Endometrial microvascular endothelial cells (primary cell): ENCODE results near the gene TANC1. TPM values are rescaled to one million over a fixed set of nuclear protein-coding genes. Genes with fewer than 3 reads are reported as not detected.
"Not testable (repeated sequence)": the region's sequence is repeated elsewhere in the genome, so short reads cannot be mapped to it uniquely, and the experiment has no call there.

Experiments used
- in situ Hi-C: cut with HindIII; loops from 2 replicates; pipeline ENCODE4 v1.10.0; 2017; ENCODE audit warnings: low sequenced_read_pairs, low pct_unique_long_range_greater_than_20kb; ENCODE audit errors: inconsistent ontology term
- total RNA-seq: library from RNA; depleted of rRNA; stranded (reverse); fragments of >200 nt; gene quantifications from one replicate; pipeline ENCODE4 v1.2.3, GENCODE V29; 2015; ENCODE audit errors: inconsistent ontology term

TANC1 gene
- total RNA-seq, 1 donor from 2014 or later = 49.7 TPM

GRCh38 chr2:159094173-159094737, 125.8 kb downstream of the TANC1 start:
- in situ Hi-C loops = no loop called here

GRCh38 chr2:159095813-159096212, 127.4 kb downstream of the TANC1 start:
- in situ Hi-C loops = no loop called here

DNA sequence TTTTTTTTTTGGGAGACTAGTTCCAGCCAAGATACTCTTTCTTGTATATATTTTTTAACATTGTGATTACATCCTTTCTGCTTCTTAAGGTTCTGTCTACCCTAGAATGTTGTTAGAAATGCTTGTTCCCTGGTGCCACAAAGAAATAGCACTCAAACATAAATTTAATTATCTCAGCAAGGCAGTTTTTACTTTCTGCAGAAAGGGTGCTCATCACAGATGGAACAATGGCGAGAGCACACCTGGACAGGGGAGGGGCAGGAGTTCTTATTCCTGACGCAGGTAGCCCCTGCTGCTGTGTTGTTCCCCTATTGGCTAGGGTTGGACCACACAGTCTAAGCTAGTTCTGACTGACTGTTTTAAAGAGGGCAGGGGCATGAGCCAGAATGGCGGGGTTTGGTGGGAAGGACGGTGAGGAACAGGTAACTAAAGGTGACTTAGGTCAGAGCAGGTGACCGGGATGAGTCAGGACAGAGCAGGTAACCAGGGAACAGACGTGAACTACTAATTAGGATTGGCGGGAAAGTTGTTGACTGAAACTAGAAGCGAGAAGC, 127.9 kb downstream of the TANC1 start:
- in situ Hi-C loops = not testable (repeated sequence)

DNA sequence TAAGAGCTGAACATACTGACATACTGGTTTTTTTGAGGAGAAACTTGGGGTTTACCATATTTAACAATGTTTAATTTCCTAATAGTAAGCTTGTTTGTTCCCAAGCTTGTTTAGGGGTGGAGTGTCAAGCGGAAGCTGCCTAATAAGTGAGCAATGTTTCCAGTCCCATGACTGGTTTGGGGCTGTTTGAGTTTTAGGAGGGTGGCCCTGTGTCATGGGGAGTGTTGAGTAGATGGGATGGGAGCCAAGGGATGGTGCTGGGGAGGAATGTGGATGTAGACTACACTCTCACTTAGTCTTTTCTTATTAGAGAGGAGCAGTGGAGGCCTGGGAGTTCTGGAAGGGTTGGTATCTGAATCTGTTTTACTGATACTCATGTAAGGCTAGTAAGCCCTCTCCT, 128.5 kb downstream of the TANC1 start:
- in situ Hi-C loops = no loop called here

DNA sequence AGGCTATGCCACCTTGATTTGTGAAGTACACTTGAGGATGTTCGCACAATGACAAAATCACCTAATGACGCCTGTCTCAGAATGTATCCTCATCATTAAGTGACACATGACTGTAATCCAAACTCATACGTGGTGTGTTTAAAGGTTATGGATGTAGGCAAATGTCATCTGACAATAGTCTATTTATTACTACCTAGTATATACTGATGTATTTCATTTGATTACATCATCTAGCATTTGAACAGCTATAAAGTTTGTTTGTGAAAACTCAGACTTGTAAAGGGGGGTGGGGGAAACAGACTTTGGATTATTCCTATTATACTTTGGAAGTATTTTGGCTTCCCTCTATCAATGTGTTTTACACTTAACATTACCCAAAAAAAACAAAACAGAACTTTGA, 129.9 kb downstream of the TANC1 start:
- in situ Hi-C loops = no loop called here

DNA sequence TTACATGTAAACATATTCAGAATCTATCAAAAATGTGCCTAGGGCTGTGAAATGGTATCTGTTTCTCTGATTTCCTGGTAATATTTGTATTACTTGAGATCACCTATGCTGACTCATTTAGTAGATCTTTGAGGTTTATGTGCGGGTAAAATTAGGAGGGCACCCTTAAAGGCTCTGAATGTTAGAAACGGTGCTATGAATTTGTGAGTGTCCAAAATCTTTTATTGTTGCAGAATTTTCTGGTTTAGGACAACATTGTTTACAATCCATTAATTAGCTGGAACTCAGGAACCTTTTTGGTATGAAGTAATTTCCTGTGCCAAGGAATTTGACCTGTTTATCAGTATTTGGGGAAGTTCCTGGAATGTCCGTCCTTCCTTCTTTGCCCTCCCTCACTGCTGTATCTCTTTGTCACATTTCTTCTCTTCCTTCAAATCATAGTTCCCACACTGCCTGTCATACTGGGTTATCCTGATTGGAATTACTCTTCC, 130.5 kb downstream of the TANC1 start:
- in situ Hi-C loops = no loop called here

GRCh38 chr2:159101755-159102489, 133.5 kb downstream of the TANC1 start:
- in situ Hi-C loops = no loop called here

GRCh38 chr2:159103411-159103810, 135.0 kb downstream of the TANC1 start:
- in situ Hi-C loops = no loop called here

DNA sequence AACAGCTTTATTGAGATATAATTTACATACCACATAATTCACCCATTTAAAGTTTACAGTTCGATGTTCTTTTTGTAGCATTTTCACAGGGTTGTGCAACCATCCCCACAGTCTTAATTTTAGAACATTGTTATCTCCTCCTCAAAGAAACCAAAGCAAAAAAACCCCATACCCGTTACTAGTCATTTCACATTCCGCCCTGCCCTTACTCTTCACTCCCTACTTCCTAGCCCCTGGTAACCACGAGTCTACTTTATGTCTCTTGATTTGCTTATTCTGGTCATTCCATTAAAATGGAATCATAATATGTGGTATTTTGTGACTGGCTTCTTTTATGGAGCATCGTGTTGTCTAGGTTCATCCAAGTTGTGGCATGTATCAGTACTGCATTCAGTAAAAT, 137.7 kb downstream of the TANC1 start:
- in situ Hi-C loops = no loop called here

- in situ Hi-C loops = no loop called here
Measured at GRCh38 chr2:159108181-159108893, 139.9 kb downstream of the TANC1 start.

DNA sequence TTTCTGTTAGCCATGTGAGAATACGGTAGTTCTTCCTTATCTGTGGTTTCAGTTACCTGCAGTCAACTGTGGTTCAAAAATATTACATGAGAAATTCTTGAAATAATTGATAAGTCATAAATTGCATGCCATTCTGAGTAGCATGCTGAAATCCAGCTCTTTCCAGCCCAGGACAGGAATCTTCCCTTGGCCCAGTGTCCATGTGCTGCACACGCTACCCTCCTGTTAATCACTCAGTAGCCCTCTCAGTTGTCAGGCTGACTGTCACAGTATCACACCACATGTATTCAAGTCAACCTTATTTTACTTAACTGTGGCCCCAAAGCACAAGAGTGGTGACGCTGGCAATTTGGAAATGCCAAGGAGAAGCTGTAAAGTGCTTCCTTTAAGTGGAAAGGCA, 141.1 kb downstream of the TANC1 start:
- in situ Hi-C loops = no loop called here

GRCh38 chr2:159110784-159111183, 142.3 kb downstream of the TANC1 start:
- in situ Hi-C loops = no loop called here

GRCh38 chr2:159111346-159111927, 143.0 kb downstream of the TANC1 start:
- in situ Hi-C loops = no loop called here

- in situ Hi-C loops = no loop called here
Measured at GRCh38 chr2:159114835-159115234, 146.4 kb downstream of the TANC1 start.

GRCh38 chr2:159116922-159117321, 148.5 kb downstream of the TANC1 start:
- in situ Hi-C loops = no loop called here

DNA sequence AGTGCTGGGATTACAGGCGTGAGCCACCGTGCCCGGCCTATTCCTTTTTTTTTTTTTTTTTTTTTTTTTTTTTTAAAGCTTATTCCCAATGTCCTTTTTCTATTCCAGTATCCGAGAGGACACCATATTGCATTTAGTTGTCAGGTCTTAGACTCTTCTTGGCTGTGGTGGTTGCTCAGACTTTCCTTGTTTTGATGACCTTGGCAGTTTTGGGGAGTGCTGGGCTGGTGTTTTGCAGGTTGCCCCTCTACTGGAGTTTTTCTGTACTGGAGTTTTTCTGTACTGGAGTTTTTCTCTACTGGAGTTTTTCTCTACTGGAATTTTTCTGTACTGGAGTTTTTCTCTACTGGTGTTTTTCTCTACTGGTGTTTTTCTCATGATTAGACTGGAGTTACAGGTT, 149.2 kb downstream of the TANC1 start:
- in situ Hi-C loops = no loop called here

GRCh38 chr2:159118115-159118858, 149.8 kb downstream of the TANC1 start:
- in situ Hi-C loops = no loop called here

DNA sequence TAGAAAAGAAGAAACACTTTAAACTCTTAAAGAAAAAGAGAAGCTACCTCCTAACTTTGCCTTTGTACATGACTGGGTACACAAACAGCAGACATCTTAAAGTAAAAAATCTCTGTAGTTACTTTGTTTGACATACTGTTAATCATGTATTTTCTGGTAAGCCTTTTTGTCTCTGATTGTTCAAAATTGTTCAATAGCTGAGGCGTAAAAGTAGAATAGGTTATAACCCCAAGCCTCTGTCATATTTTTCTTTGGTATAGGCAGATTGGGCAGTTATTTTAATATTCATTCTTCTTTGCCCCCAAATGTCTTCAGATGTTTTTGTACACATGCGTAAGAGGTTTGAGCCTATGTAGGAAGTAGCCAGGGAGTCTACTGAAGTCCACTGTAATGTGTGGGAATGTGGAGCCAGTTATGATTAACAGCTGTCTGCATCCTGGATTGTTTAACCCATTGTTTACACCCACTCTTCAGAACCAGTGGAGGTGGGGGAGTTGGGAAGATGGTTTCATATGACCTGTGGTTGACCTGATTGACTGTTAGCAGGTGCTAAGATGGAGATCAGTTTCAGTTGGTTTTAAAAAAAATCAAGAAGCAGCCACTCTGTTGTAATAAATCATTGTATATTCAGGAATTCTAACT, 150.5 kb downstream of the TANC1 start:
- in situ Hi-C loops = no loop called here
